HEK293 (cell line): ENCODE data around the gene STXBP3.

ENCODE experiments used
- TF ChIP-seq, protein P1 (sequence below): fragments of 450-650 bp; formaldehyde crosslinking; conservative IDR thresholded peaks from 2 replicates; pipeline ENCODE4 v1.5.1; 2016; ENCODE audit warnings: low read depth, missing biosample characterization, missing genetic modification characterization
- TF ChIP-seq, protein P2 (sequence below): fragments of 450-650 bp; formaldehyde crosslinking; IDR thresholded peaks from 2 replicates; pipeline ENCODE4 v1.5.1; 2016; ENCODE audit warnings: missing biosample characterization, missing genetic modification characterization

DNA sequence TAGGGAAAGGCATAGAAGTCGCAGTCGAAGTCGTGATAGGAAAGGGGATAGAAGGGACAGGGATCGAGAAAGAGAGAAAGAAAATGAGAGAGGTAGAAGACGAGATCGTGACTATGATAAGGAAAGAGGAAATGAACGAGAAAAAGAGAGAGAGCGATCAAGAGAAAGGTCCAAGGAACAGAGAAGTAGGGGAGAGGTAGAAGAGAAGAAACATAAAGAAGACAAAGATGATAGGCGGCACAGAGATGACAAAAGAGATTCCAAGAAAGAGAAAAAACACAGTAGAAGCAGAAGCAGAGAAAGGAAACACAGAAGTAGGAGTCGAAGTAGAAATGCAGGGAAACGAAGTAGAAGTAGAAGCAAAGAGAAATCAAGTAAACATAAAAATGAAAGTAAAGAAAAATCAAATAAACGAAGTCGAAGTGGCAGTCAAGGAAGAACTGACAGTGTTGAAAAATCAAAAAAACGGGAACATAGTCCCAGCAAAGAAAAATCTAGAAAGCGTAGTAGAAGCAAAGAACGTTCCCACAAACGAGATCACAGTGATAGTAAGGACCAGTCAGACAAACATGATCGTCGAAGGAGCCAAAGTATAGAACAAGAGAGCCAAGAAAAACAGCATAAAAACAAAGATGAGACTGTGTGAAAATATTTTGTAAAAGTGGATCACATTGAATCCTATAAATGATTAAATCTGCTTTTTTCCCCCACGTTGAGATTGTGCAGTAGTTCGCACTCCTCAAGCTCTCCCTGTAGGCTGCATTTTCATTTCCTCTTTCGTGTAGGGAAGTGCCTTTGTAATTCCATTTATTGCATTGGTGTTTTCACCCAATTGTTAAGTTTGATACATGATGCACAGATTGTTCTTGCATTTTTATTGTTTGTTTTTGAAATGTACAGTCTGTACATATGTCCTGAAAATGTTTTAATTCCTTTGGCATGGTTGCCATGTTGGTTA is 46.8 kb upstream of the STXBP3 start:
- TF ChIP-seq, protein P1, sequence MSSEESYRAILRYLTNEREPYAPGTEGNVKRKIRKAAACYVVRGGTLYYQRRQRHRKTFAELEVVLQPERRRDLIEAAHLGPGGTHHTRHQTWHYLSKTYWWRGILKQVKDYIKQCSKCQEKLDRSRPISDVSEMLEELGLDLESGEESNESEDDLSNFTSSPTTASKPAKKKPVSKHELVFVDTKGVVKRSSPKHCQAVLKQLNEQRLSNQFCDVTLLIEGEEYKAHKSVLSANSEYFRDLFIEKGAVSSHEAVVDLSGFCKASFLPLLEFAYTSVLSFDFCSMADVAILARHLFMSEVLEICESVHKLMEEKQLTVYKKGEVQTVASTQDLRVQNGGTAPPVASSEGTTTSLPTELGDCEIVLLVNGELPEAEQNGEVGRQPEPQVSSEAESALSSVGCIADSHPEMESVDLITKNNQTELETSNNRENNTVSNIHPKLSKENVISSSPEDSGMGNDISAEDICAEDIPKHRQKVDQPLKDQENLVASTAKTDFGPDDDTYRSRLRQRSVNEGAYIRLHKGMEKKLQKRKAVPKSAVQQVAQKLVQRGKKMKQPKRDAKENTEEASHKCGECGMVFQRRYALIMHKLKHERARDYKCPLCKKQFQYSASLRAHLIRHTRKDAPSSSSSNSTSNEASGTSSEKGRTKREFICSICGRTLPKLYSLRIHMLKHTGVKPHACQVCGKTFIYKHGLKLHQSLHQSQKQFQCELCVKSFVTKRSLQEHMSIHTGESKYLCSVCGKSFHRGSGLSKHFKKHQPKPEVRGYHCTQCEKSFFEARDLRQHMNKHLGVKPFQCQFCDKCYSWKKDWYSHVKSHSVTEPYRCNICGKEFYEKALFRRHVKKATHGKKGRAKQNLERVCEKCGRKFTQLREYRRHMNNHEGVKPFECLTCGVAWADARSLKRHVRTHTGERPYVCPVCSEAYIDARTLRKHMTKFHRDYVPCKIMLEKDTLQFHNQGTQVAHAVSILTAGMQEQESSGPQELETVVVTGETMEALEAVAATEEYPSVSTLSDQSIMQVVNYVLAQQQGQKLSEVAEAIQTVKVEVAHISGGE, result no peak
- TF ChIP-seq, protein P2, sequence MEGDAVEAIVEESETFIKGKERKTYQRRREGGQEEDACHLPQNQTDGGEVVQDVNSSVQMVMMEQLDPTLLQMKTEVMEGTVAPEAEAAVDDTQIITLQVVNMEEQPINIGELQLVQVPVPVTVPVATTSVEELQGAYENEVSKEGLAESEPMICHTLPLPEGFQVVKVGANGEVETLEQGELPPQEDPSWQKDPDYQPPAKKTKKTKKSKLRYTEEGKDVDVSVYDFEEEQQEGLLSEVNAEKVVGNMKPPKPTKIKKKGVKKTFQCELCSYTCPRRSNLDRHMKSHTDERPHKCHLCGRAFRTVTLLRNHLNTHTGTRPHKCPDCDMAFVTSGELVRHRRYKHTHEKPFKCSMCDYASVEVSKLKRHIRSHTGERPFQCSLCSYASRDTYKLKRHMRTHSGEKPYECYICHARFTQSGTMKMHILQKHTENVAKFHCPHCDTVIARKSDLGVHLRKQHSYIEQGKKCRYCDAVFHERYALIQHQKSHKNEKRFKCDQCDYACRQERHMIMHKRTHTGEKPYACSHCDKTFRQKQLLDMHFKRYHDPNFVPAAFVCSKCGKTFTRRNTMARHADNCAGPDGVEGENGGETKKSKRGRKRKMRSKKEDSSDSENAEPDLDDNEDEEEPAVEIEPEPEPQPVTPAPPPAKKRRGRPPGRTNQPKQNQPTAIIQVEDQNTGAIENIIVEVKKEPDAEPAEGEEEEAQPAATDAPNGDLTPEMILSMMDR (tag by site-specific recombination), result no peak
